NCI-H510A treated with DMSO at 0.1 percent for 48 hours (cell line): Measurements from ENCODE around the gene JAG1.

Source experiments
- DNase-seq: peaks from one replicate; lab custom pipeline; 2025; lab: John Stamatoyannopoulos, UW

The JAG1 gene

DNA sequence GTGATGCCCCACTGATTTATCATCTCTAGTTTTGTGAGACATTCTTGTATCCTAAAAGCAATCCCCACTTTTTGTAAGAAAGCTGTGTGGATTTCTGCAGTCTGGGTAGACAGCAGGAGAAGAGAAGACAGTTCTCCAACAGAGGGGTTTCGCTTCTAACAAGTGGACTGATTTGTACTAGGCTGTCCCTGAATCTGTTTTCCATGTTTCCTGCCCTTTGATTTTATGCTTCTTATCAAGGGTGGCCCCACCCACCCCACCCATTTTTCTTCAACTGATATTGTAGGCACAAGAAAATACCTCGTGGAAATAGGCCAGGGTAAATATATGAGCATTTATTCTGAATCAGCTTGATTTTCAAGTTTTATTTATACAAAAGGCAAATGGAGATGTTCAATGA lies 25.7 kb upstream of the JAG1 start:
- no peak for DNase-seq

- DNase-seq = no peak
Observed at GRCh38 chr20:10696650-10697049, 22.9 kb upstream of the JAG1 start.

GRCh38 chr20:10689385-10689784 lies 15.6 kb upstream of the JAG1 start:
- DNase-seq = no peak

DNA sequence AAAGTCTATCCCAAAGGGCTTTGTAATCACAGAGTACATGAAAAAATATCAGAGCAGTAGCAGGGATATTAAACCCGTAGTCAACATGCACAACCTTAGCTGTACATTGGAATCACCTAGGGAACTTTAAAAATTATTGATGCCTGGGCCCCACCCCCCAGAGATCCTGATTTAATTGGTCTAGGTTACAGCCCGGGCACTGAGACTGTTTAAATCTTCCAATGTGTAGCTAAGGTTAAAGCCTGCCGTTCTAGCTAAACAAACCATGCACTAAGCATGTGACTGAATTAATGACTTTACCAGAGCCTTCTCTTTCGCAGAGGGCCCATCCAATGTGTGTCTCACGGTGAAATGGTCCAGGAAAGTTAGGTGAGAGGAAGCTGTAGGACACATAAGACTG lies 14.1 kb upstream of the JAG1 start:
- no peak for DNase-seq

- no peak for DNase-seq
Observed at GRCh38 chr20:10686356-10687133, 12.7 kb upstream of the JAG1 start.

GRCh38 chr20:10683537-10683936 lies 9.7 kb upstream of the JAG1 start:
- no peak for DNase-seq

DNA sequence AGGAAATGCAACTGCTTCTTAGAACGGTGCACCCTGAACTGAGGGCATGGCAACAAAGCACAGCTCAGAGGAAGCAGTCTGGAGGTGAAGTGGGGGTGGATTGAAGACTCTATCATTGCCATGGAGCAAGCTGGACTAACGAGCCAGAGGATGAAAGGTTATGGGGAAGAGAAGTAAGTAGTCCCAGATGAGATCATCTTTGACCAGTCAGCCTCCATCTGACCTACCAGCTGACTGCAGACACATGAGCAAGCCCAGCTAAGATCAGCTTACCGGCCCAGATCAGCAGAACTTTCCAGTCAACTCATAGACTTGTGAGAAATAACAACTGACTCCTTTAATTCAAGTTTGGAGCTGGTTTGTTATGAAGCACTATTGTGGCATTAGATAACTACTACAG lies 9.1 kb upstream of the JAG1 start:
- DNase-seq = no peak

DNA sequence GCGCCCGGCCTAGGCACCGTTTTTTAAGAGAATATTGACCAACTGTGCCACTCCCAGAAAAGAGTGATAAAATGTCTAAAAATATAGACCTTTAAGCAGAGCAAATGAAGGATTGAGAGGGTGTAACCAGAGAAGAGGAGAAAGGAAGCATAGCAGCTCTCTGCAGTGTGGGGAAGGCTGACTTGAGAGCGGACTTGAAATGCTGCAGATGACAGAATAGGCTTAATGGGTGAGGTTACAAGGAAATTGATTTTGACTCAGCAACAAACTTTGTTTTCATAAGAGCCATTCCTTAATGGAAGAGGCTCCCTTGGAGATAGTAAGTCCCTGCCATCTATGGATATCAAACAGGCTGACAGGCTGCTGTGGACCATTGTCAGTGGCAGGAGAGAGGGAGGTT lies 7.7 kb upstream of the JAG1 start:
- DNase-seq = no peak

GRCh38 chr20:10680571-10680970 lies 6.8 kb upstream of the JAG1 start:
- DNase-seq = no peak

DNA sequence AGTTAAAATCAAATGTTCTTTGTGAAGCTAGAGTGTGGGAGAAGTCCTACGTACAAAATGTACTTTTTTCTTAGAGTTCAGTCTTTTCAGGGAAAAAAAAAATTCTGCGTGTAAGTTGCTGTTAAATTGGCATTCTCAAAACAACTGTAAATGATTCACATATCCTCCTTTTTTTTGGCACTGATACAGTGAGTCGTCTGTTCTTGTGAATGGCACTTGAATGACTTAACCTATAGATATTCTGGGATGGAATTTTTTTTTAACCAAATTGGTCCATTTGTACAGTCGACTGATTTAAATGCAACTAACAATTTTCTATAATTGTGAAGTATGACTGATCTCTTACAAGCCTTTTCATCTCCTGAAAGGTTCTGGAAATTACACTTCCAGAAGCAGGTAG lies 5.5 kb upstream of the JAG1 start:
- no peak for DNase-seq

GRCh38 chr20:10676518-10676917 lies 2.7 kb upstream of the JAG1 start:
- no peak for DNase-seq

DNA sequence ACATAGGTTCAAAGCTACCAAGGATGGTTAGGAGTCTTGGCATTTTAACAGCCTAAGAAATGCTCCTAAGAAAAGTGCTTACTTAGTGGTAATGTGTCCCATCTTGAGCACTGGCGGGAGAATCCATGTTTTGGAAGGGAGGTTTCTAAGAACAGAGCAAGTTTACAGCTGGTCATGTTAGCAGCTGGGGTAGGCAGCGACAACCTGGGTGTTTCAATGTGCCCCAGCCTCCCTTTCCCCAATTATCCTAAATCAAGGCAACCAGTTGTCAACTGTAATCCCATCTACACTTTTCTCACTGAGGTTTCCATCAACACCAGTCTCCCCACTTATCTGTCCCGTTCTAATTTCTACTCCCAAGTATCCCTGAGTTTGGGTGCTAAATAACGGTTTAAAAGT lies 1.6 kb upstream of the JAG1 start:
- DNase-seq = no peak

DNA sequence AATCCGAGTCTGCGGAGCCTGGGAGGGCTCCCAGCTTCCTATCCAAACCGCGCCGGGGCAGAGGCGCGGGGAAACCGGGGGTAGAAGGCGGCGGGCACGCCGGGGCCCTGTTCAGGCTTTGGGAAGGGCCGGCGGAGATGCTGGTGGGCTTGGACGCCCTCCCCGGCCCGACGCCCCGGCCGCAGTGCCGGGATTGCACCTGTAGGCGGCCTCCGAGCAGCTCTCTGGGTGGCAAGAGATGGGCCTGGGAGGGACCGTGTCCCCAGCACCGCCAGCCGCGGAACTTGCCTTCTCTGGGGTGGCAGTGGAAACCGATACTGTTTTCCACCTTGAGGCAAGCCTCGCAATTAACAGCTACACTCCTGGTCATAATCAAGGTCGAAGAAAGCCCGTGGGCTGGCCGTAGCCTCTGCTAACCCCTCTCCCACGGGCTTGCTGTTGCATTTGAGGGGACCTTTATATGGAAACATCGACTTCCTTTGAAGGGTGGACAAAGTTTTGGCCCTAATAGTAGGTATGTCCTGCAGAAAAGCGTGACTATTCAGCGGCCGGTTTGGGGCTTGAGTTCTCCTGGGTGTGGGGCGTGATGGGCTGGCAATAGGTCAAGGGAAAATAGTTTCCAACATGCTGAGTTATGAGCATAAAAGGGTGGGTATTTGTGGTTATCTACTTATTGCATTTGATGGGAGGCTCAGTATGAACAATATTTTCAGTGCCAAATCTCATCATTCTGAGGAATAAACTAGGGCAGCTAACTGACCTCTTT lies 1.1 kb upstream of the JAG1 start:
- DNase-seq = peak; percentile 74

DNA sequence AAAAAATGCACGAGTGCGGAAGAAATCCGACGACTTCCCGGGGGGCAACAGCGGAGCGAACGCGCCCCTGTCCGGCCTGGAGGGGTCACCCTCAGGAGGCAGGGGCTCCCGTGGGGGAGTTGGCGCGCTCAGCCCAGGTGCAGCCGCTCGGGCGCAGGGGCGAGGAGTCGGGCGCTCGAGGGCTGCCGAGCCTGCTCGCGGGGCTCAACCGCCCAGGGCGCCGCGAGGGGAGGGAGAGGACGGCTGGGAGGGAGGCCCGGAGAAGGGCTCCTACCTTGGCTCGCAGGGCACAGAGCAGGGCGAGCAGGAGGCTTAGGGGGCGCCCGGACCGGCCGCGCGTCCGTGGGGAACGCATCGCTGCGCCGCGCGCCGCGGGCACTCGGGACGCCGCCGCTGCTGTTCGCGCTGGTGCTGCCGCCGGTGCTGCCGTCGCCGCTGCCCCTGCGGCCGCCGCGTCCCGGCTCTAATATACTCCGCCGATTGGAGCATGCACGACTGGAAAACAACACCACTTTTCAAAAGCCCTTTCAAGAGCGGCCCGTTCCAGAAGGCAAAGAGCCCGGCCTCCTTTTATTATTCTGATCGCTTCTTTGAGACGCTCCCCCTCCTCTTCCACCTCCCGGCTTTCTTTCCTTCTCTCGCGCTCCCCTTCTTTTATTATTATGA lies 490 bp downstream of the JAG1 start:
- peak; percentile 91 for DNase-seq

DNA sequence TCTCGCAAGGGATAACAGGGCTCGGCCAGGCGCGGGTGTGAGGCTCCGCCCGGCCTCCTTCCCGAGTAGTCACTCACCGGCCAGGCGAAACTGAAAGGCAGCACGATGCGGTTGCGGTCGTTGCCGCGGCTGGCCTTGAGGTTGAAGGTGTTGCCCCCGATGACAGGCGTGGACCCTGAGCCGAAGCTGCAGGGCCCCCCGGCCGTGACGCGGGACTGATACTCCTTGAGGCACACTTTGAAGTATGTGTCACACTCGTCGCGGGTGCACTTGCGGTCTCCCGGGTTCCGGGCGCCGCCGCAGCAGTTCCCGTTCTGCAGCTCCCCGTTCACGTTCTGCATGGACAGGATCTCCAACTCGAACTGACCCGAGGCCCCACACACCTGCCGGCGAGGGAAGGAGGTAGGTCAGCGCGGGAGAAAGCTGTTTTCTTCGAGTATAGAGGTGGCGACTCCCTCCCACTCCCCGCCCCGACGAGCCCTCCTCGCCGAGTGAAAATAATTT lies 1.1 kb downstream of the JAG1 start:
- DNase-seq = peak; percentile 60

DNA sequence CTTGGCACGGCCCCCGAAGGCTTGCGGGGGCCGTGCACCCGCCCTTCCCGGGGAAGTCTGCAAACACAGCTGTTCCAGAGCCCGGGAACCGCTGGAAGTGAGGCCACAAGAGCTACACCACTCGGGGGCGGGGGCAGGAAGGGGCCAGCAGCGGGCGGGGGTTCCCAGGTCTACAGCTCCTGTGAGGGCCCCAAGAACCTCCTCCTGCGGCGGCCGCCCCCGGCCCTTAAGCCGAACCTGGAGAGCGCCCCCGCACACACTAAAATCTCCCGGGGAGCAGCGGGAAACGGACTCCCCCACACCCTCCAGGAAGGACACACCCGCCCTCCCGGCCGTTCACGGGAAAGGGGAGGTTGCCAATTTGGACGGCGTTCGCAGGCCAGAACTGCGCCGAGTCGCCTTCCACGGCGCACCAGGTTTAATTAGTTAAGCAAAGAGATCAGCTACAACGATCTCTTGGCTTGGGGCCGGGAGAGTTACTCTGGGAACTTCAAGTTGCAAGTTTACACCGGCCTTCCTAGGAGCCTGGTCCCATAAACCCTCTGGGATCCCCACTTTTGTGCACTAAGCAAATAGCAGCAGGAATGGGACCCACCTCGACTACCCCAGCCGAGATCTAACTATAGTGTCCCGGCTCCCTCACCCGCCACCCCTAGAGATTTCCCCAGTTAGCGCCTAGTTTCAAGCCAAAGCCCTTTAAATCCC lies 1.7 kb downstream of the JAG1 start:
- DNase-seq = peak; percentile 24

GRCh38 chr20:10671221-10671918 lies 2.4 kb downstream of the JAG1 start:
- no peak for DNase-seq

DNA sequence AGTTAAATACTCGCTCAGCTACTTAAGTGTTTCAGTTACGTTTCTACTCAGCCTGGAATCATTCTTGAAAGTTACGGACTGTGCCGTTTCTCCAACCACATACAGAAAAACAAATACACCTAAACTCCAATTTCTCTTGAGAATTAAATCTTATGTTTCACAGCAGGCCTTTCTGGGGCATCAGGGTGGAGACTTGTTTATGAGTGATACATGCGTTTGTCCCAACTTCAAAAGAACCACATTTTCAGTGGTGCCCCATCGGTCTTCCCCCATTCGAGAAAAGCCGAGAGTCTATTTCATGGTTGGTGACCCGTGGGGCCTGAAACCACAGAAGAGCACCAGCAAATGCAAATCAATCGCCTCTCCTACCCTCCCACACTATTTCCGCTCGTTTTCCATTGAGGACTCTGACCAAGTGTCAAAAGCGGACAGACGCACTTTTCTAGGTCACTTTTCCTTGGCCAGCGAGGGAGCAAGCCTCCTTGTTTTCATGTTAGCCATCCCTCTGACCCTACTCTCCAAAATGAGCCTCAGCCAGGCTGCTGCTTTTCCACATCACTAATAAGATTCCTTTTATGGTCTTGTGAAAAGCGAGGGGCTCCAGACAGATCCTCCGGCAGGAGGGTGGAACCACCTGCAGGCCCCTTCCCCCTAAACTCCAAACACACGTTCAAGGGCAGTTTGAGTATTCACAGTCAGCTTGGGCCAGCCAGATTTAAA lies 3.1 kb downstream of the JAG1 start:
- DNase-seq = no peak

DNA sequence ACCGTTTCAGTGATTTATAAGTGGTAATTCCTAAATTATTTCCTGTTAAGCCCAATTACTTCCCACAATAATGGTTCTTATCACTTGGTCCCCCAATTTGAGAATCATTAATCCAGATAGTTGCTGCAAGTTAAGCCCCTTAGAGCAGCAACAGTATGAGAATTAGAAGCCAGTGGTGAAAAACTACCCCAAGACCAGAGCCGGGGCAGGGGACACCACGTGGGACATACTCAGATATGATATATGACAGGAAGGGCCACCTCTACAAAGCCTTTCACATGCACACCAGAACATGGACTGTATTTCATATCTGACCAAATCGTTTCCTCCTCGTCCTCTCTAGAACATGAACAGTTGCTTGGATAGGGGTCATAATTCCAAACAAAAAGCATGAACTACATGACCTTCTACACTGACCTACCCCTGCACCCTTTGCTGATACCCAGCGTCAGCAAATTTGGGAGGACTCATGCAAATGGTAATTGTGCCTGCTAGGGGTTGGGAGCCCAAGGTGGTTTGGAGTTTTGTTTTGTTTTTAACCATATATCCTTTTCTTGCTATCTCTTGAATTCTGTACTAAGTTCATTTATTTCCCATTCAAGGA lies 3.9 kb downstream of the JAG1 start:
- no peak for DNase-seq

DNA sequence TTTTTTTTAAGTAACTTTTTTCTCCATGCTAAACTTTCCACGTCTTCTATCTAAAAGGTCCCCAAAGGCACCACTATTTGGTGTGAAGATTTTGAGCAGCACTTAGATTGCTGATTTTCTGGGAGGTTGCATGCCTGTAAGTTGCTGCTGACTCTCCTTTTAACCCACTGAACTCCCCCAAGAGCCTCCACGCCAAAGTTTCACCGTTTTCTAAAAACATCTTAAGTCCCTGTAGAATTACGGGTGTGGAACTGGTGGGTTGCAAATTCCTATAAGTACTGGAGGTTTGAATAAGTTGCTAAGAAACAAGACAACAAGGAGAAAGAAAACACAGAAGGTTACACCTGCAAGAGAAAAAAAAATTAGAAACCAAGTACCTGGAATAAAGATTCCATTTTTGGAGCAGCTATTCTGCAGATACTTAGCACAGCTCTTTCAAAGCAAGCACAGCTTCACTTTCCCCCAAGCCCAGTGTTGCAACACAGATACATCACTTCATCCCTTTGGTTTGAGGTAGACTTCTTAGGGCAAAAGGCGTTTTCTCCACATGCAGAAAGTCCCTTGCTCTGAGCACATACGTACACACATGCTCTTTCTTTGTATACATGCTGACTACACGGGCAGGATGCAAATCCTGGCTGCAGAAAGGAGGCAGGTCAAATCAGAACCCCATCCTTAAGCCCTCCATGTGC lies 5.0 kb downstream of the JAG1 start:
- no peak for DNase-seq
